Measurements from ENCODE around the gene TGOLN2. TPM values are rescaled to one million over a fixed set of nuclear protein-coding genes. Genes with fewer than 3 reads are reported as not detected.
"Not testable (repeated sequence)": the region's sequence is repeated elsewhere in the genome, so short reads cannot be mapped to it uniquely, and the experiment has no call there.

TGOLN2 gene
- total RNA-seq, 1 donor from 2014 or later, result 171 TPM

DNA sequence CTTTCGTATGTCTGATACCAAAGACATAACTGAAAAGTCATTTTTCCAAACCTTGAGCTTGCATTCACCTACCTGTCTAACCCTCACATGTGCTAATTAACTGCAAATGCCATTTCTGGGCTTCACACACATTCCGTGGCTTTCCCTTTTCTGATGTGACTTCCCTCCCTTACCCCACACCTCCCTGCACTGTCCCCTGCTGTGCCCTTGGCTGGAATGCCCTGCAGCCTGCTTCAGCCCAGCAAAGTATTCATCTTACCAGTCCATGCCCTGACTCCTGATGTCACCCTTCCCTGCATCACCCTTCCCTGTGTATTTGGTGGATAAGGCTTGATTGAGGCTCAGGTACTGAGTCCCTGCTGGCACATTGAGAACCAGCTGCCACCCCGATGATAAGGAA lies 14.4 kb upstream of the TGOLN2 start:
- Histone ChIP-seq H3K27me3 (ENCODE audit: low read depth) (no peaks in the 10 kb centered on the region), H3K4me3 (no peak overlapping the region), H3K36me3 (peaks cover 53% of the 10 kb centered on the region), H3K4me1 (no peaks in the 10 kb centered on the region), H3K27ac (no peak overlapping the region), H3K9me3 (no peaks in the 10 kb centered on the region)
- TF ChIP-seq CTCF (IDR thresholded peaks at IDR 0.05), result no peak
- DNase-seq, result no peak
- intact Hi-C loops (cut with DNase I), result no loop called here
- no peak for ATAC-seq

DNA sequence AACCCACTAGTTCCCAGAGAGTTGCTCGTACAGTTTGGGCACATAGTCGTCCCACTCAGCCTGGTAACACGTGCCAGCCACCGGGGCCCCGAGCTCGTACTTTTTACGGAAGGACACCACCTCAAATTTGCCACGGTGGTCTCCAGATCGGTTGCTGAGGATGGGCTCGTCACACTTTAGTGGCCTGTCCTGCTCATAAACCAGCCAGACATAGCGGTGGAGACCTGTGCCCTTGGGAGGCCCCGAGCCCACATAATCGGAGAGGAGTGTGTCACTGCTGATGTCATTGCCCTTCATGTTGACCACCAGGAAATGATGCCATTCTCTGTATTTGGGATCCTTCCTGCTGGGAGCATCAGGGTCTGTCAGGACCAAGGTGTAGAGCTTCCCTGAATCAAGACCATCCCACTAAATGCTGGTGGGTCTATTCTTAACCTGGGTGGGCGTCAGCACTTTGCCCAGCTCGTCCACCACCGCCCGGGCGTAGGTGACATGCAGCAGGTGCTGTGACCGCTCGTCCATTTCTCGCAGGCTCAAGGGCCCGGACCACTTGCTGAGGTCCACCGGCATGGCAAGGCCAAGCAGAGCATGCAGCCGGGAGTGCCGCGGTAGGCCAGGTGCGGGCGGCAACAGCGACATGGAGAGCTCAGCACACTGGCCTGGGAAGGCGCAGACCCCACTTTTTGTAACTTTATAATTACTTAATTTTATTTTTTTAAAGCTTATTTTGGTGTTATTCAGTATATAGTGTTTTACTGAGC lies 13.7 kb upstream of the TGOLN2 start:
- Histone ChIP-seq H3K36me3 (peaks cover 46% of the 10 kb centered on the region), H3K4me1 (no peaks in the 10 kb centered on the region), H3K27ac (no peak overlapping the region), H3K4me3 (no peak overlapping the region), H3K27me3 (ENCODE audit: low read depth) (no peaks in the 10 kb centered on the region), H3K9me3 (no peaks in the 10 kb centered on the region)
- no peak for TF ChIP-seq CTCF (IDR thresholded peaks at IDR 0.05)
- ATAC-seq (no peak), DNase-seq (no peak)
- intact Hi-C loops (cut with DNase I), result no loop called here

- peak; percentile 58 to 73 for ATAC-seq
- Histone ChIP-seq H3K9me3 (no peaks in the 10 kb centered on the region), H3K36me3 (peaks cover 34% of the 10 kb centered on the region), H3K27ac (no peak overlapping the region), H3K4me3 (no peak overlapping the region), H3K27me3 (ENCODE audit: low read depth) (no peaks in the 10 kb centered on the region), H3K4me1 (no peaks in the 10 kb centered on the region)
- TF ChIP-seq CTCF (IDR thresholded peaks at IDR 0.05), result no peak
- DNase-seq, result no peak
- intact Hi-C loops (cut with DNase I), result no loop called here
Observed at GRCh38 chr2:85340034-85340892, 12.5 kb upstream of the TGOLN2 start.

DNA sequence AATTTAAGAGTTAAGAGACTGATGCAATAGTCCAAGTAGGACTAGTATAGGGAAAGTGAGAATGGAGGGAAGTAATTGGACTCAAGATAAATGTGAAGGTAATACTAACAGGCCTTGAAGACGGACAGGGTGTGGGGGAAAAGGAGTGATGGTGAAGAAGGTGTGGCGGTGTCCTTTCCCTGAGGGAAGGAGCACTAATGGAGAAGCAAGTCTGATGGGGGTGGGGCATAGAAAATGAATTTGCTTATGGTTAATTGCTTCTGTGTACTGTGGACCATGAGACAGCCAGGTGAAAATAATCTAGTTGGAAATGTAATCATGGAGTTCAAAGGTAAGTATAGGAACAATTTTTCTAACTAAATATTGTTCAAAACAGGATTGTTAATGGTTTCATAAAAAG lies 7.1 kb upstream of the TGOLN2 start:
- DNase-seq (no peak), ATAC-seq (no peak)
- Histone ChIP-seq H3K9me3 (no peaks in the 10 kb centered on the region), H3K36me3 (no peaks in the 10 kb centered on the region), H3K27me3 (ENCODE audit: low read depth) (no peaks in the 10 kb centered on the region), H3K4me3 (no peak overlapping the region), H3K4me1 (no peaks in the 10 kb centered on the region), H3K27ac (no peak overlapping the region)
- TF ChIP-seq CTCF (IDR thresholded peaks at IDR 0.05), result no peak
- intact Hi-C loops (cut with DNase I), result no loop called here

DNA sequence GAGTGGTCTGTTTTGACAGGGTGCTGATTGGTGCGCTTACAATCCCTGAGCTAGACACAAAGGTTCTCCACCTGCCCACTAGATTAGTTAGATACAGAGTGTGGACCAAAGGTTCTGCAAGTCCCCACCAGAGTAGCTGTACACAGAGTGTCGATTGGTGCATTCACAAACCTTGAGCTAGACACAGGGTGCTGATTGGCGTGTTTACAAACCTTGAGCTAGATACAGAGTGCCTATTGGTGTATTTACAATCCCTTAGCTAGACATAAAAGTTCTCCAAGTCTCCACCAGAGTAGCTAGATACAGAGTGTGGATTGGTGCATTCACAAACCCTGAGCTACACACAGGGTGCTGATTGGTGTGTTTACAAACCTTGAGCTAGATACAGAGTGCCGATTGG lies 6.1 kb upstream of the TGOLN2 start:
- H3K36me3 ChIP-seq; DNase-seq; H3K27me3 ChIP-seq (ENCODE audit: low read depth); H3K27ac ChIP-seq; H3K4me1 ChIP-seq; H3K4me3 ChIP-seq; ATAC-seq; intact Hi-C loops (cut with DNase I); H3K9me3 ChIP-seq: not testable (repeated sequence)
